ENCODE data around the gene RILPL1.

RILPL1 gene

GRCh38 chr12:123491481-123491880 lies 42.0 kb downstream of the RILPL1 start:
- DNase-seq (ENCODE audit: insufficient read length, low spot score) (no peak), FAIRE-seq (no peak)
- no peak for TF ChIP-seq CTCF (IDR thresholded peaks at IDR 0.05; ENCODE audit: insufficient read depth, missing control alignments)

DNA sequence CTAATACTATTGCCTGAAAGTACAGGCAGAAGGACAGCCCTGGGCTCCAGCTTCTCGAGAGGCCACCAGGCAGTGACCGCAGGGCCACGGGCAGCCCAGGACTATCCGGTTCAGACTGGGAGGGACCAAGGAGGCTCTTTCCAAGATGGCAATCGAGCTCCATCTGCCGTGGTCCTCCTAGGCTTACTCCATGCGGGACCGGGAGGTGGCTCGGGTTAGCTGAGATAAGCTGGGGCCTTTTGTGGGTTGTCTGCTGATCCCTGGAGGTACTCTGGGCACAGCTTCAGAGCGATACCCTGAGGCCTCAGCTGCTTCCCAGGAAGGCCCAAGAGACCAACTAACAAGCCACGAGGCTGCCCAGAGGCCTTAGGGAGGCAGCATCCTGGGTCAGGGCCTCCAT lies 42.5 kb downstream of the RILPL1 start:
- no peak for TF ChIP-seq CTCF (IDR thresholded peaks at IDR 0.05; ENCODE audit: insufficient read depth, missing control alignments)
- FAIRE-seq (no peak), DNase-seq (ENCODE audit: insufficient read length, low spot score) (no peak)

DNA sequence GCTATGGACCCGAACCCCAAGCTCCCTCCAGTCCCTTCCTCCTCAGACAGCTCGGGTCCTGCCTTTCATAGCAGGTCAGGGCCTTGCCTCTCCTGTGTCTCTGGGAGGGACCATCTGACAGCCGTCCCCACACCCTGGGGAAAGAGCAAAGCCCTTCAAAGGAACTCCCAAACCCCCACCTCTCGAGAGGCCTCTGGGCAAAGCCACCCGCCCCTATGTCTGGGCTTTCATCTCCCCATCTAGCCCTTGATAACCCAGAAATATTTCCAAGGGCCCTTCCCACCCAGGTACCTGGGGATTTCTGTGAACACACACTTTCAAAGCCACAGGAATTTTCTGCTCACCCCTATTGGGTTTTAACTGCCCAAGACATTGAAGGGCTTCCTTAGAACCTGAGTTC lies 43.4 kb downstream of the RILPL1 start:
- TF ChIP-seq CTCF (IDR thresholded peaks at IDR 0.05; ENCODE audit: insufficient read depth, missing control alignments), result no peak
- no peak for FAIRE-seq
- DNase-seq (ENCODE audit: insufficient read length, low spot score), result no peak

DNA sequence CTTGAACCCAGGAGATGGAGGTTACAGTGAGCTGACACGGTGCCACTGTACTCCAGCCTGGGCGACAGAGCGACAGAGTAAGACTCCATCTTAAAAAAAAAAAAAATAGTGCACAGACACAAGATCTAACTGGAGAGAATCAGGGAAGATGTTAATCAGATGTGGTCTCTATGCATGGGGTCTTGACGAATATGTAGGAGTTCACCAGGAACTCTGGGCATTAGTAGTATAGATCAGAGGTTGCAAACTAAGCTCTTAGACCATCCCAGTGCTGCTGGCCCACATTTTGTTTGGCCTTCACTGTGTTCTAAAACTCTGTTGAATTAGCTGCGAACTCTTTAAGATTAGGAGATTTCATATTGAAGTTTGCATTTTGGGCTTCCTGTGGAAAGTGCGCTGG lies 43.9 kb downstream of the RILPL1 start:
- no peak for TF ChIP-seq CTCF (IDR thresholded peaks at IDR 0.05; ENCODE audit: insufficient read depth, missing control alignments)
- FAIRE-seq (no peak), DNase-seq (ENCODE audit: insufficient read length, low spot score) (no peak)

DNA sequence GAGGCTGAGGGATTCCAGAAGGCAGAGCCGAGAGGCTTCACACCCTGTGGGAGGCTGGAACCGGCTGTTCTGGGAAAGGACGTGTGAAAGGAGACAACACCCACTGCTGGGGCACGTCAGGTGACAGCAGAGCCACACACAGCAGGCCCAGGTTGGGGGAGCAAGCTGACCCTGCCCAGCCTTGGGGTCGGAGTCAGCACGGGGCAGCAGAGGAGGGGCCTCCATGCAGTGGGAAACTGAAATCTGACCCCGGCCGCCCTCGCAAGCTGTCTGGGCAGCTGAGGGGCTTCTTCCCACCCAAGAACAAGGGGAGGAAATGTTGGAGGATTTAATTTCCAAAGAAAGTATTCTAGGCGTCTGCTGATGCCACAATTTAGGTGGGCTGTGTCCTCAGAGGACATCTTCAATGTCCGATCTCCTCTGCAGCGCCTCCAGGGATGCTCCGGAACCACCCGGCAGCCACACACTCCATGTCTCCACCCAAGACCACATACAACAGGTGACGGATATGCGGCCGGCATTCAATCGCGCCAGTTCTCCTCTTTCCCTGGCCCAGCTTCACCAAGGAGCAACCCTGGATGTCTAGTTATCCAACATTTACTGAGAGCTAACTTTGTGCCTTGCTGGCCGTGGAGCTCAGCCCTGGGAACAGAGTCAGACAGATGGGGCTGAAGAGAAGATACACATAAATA lies 44.8 kb downstream of the RILPL1 start:
- TF ChIP-seq CTCF (IDR thresholded peaks at IDR 0.05; ENCODE audit: insufficient read depth, missing control alignments), result no peak
- DNase-seq (ENCODE audit: insufficient read length, low spot score) (no peak), FAIRE-seq (no peak)

DNA sequence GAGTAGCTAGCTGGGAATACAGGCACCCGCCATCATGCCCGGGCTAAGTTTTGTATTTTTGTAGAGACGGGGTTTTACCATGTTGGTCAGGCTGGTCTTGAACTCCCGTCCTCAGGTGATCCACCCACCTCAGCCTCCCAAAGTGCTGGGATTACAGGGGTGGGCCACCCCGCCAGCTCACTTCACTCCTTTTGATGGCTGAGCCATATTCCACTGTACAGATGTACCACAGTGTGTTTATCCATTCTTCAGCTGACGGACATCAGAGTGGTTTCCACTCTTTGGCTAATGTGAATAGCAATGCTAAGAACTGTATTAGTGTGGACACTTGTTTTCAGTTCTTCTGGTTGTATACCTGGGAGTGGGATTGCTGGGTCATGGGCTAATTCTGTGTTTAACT lies 46.1 kb downstream of the RILPL1 start:
- no peak for FAIRE-seq
- TF ChIP-seq CTCF (IDR thresholded peaks at IDR 0.05; ENCODE audit: insufficient read depth, missing control alignments), result no peak
- DNase-seq (ENCODE audit: insufficient read length, low spot score), result no peak

- no peak for TF ChIP-seq CTCF (IDR thresholded peaks at IDR 0.05; ENCODE audit: insufficient read depth, missing control alignments)
- DNase-seq (ENCODE audit: insufficient read length, low spot score) (no peak), FAIRE-seq (no peak)
Measured at GRCh38 chr12:123485756-123486155, 47.8 kb downstream of the RILPL1 start.
